HL-60/S4 (cell line): ENCODE results near the gene CCDC80.

Source experiments
- in situ Hi-C: fragments of 300-500 bp; cut with MboI; formaldehyde crosslinking; loops from 2 replicates; pipeline ENCODE4 v1.14.3; 2022; ENCODE audit warnings: low sequenced_read_pairs

The CCDC80 gene

GRCh38 chr3:112634786-112635541, 6.0 kb downstream of the CCDC80 start:
- in situ Hi-C loops = no loop called here

- in situ Hi-C loops = no loop called here
Measured at GRCh38 chr3:112633757-112634156, 7.2 kb downstream of the CCDC80 start.

- in situ Hi-C loops = no loop called here
Measured at GRCh38 chr3:112633191-112633590, 7.8 kb downstream of the CCDC80 start.

GRCh38 chr3:112632596-112632995, 8.3 kb downstream of the CCDC80 start:
- in situ Hi-C loops = no loop called here

- in situ Hi-C loops = no loop called here
Measured at GRCh38 chr3:112631257-112631656, 9.7 kb downstream of the CCDC80 start.

DNA sequence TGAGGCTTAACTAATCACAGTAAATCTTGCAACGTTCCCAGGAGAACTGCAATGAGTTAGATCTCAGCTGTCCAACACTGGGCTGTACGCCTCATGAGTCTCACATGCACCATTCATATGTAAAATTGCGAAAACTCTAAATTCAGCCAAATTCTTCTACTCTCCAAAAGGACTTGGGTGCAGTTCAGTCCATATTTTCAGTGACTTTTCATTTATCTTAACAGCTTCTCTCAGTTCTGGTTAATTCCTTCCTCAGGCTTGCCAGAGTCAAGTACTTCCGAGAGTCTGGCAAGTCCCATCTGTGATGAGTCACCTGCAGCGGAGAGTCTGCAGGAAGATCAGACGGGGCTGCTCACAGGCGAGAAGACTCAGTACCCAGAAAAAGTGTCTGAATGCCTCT, 11.5 kb downstream of the CCDC80 start:
- in situ Hi-C loops = no loop called here

DNA sequence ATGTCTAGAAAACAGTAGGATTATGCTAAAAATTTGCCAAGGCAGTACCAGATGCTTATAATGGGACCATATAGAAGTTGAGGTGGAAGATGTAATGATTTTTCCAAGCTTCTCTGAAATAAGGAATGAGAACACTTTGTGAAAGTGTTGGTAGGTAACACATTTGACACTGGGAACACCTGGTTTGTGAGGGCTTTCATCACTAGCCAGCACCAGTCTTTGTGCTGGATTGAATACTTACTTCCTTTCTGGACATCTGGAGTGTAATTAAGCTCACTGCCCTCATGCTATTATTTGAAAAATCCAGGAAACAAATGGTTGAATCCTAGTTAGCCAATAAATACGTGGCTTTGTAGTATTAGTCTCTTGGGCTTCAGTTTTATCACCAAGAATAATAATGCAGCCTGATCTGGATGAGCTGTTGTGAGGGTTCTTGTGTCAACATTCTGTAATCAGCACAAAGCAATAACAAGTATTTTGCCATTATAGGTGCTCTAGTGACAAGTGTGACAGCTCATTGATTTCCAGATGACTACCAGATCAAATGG, 12.9 kb downstream of the CCDC80 start:
- in situ Hi-C loops = no loop called here

DNA sequence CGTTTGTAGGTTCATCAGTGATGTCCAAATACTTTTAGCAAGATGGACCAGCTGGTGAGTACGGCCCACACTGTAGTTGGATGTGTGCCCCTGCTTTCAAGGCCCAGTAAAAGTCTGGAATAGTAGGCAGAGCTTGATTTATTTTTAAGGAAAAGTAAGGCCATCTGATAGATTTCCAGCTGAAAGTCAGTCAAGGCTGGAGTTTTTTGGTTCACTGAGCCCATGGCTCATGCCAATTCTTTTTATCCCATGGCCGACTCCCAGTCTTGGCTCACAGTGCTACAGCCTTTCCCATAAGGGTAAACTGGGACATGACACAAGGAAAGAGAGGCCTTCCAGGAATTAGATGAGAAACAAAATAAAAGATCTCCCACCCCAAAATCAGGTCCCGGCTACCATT, 13.5 kb downstream of the CCDC80 start:
- in situ Hi-C loops = no loop called here

DNA sequence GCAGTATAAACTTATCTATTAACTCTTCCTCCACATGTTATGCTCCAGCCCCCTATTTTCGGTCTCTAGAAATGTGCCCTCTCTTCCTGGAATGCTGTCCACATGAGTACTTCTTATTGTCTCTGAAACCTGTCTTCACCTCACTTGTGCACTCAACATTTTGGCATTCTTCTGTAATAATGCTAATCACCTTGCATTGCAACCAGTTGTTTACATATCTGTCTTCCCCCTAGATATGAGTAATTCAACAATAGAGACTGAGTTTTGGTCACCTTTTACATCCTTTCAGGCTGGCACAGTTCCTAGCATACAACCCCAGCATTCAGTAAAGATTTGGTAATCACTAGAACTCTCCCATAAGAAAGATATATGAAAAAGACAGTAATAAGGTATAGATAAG, 17.2 kb downstream of the CCDC80 start:
- in situ Hi-C loops = no loop called here

- in situ Hi-C loops = no loop called here
Measured at GRCh38 chr3:112623213-112623612, 17.7 kb downstream of the CCDC80 start.

DNA sequence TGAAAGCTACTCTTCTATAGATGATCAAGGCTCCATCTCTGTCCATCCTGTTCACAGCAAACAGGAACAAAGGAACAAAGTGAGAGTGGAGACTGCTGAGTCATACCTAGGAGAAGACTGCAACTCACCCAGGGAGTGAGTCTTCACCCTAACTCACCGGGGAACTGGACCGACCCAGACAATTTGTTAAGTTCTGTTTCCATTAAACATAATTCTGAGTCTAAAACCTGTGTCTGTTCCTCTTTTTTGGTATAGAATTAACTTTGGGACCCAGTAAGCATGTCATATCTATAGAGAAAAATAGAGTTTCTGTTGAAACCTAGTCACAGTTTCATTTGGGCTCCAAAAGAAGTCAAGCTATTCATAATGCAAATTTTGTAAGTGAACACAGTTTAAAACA, 21.6 kb downstream of the CCDC80 start:
- in situ Hi-C loops = no loop called here

- in situ Hi-C loops = no loop called here
Measured at GRCh38 chr3:112617285-112617684, 23.7 kb downstream of the CCDC80 start.

DNA sequence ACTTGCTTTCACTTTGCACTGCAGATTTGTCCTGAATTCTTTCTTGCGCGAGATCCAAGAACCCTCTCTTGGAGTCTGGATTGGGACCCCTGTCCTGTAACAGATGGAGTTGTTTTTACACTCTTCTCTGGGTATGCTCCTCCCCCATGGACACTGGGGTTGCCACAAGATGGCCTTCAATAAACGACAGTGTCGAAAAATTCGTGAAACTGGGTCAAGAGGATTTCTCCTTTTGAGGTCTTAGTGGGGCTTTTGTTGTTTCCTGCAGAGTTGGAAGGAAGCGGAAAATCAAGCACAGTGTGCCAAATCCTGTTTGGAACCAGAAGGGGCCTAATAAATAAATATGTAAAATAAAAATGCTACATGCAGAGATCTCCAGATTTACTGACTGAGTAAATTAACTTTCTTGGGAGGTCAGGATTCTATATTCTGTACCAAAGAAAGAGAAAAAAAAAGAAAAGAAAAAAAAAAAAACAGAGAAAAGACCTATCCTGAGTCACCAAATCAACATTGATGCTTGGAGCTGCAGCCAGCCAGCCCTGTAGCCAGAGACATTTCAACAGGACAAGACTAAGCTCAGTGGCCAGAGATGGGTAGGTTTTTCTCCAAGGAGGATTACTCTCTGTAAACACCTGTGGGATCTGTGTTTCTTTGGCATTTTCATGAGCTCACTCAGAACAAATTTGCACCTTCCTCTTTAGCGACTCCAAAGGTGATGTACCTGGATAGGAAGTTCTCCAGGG, 24.8 kb downstream of the CCDC80 start:
- in situ Hi-C loops = no loop called here

DNA sequence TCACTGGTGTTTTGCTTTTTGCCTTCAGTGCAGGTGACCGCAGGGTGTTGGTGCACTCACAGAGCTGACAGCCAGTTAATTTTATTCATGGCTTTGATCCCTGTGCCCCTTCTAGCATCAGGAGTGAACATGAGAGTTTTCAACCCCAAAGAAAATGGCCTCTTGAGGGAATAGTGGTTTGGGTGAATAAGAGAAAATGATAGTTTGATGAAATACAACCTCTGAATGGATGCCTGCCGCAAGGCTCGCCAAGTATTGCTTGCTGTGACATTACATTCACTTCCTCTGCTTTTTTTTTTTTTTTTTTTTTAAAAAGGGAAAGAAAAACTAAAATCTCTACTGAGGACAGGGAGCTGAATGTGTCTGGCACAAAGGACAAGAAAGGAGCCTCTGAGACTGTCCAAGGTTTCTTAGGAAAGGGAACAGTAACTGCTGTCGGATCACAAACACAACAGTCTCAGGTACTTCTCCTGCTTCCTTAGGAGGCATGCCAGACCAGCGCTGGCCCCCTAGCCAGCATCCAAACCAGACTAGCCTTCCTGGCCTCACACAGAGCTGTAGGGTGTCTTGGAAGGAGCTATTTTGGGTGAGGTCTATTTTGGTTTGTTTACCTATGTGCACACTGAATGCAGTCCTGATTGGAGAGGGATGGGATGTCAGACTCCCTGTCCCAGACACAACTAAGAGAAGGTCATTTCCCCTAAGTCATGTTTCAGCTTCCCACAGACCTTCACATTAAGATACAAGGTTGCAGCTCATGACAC, 29.0 kb downstream of the CCDC80 start:
- in situ Hi-C loops = no loop called here

DNA sequence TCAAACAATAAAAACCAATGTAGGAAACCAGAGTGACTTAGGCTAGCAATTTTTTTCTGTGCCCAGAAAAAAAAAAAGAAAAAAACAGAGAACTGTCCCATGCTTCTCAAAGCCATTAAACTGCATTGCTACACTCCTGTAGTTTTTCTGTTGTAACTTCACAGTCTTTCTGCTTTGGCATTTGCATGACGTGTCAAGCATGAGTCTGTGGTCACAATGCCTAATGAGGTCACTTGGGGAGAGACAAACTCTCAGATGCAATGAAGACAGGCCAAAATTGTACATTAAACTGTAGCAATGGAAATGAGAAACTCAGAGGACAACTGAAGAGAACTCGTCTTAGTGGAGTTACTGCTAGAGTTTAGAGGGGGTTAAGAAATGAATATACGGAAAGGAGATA, 30.8 kb downstream of the CCDC80 start:
- in situ Hi-C loops = no loop called here

DNA sequence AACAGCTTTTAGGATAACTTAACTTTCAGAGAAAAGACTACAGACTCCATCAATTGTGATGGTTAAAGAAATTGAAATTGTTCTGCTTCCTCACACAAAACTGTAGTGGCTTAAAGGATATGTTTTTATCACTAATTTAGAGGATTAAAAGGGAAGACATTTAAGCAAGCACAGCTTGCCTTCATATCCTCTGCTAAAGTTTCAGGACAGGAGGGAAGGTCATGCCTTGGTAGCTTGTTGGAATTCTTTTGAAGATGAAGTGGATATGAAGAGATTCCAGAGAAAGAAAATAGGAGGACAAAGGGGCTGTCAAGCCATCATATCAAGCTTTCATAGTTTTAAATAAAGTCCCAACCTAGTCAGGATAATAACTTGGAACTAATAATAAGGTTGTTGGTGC, 33.1 kb downstream of the CCDC80 start:
- in situ Hi-C loops = no loop called here

DNA sequence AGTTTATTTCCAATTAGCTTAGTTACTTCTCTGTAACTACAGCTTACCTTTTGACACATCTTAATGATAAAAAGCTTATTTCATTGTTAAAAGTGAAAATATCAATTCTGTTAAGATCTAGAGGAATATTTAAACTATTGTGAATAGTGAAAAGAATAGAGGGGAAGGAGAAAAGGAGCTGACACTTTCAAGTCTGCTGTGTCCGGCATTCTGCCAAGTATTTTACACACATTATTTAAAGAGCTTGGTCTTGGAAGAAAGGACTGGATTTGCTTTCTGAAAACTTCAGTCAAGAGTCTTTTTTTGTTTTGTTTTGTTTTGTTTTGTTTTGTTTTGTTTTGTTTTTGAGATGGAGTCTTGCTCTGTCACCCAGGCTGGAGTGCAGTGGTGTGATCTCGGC, 34.8 kb downstream of the CCDC80 start:
- in situ Hi-C loops = no loop called here

DNA sequence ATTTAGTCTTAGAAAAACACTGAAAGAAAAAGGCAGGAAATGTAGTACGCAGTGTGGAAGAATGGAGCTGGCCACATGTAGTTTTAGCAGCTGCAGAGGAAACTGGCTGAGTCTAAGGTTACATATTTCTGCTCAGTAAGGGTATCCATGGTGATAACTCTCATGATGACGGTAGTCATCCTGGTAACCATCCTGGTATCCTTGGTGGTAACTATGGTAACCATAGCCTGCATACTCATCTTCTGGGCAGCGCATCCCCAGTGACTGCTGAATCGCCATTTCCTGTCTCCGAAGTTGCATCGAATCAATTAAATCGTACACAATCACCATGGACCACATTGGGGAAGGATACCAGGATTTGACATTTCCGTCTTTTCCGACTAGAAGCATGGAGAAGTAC, 35.7 kb downstream of the CCDC80 start:
- in situ Hi-C loops = no loop called here

GRCh38 chr3:112604536-112604935, 36.4 kb downstream of the CCDC80 start:
- in situ Hi-C loops = no loop called here

DNA sequence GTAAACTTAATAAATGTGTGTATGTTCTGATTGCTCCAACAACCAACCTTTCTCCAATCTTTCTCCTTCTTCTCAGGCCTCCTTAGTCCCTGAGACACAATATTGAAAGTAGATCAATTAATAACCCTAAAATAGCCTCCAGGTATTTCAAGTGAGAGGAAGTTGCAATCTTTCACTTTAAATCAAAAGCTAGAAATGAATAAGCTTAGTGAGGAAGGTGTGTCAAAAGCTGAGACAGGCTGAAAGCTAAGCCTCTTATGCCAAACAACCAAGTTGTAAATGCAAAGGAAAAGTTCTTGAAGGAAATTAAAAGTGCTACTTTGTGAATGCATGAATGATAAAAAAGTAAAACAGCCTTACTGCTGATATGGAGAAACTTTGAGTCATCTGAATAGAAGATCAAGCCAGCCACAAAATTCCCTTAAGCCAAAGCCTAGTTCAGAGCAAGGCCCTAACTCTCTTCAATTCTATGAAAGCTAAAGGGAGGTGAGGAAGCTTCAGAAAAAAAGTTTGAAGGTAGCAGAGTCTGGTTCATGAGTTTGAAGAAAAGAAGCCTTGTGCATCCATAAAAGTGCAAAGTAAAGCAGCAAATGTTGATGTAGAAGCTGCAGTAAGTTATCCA, 38.6 kb downstream of the CCDC80 start:
- in situ Hi-C loops = no loop called here

DNA sequence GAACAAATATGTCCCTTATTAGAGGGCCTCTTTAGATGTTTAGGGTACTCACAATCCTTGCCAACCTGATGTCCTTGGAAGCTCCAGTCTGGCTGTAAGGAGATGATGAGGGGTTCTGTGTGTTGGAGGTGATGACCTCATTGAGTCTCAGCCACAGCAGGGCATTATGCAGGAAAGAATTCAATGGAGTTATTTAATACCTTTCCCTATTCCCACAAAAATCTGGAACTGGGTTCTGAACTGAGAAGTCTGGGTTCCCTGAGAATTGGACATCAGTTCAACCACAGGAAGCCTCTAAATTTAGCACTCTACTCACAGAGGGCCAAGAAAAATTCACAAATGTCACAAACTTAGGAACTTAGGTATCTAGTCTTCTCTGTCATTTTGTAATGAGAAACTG, 42.2 kb downstream of the CCDC80 start:
- in situ Hi-C loops = no loop called here
